Caco-2 (cell line): ENCODE data around the gene FRS2. TPM values are rescaled to one million over a fixed set of nuclear protein-coding genes. Genes with fewer than 3 reads are reported as not detected.

Experiments used
- BruUV-seq: library from RNA; stranded (reverse); fragments of 400-500 nt; replicated peaks from 2 replicates; lab custom pipeline; 2021; lab: Mats Ljungman, UMichigan
- CTCF ChIA-PET: fragments of 300-600 bp; sonication (Branson Sonifier 250); formaldehyde crosslinking; loops from one replicate; lab custom pipeline; 2022; ENCODE audit warnings: antibody characterized with exemption; lab: Charles Lee
- POLR2A ChIA-PET: fragments of 300-600 bp; sonication (Branson Sonifier 250); formaldehyde crosslinking; loops from one replicate; lab custom pipeline; 2022; ENCODE audit warnings: antibody characterized with exemption; lab: Charles Lee
- DNase-seq, 2 experiments: peaks; one replicate each; pipeline versions ENCODE4 v3.0.0 to v3.0.0-alpha.2; 2020 to 2022
- H3K27me3 ChIP-seq: replicated peaks from 2 replicates; pipeline ENCODE4 v1.6.0; 2011; ENCODE audit warnings: low read length; ENCODE audit not compliant: control insufficient read depth, insufficient read depth
- H3K36me3 ChIP-seq: 2 replicates; pipeline ENCODE4 v1.5.1; 2011; ENCODE audit warnings: low read length; ENCODE audit not compliant: control insufficient read depth, insufficient read depth
- H3K4me1 ChIP-seq: fragments of 250-450 bp; sonication (Bioruptor Pico); 2 replicates; pipeline ENCODE4 v1.5.1; 2020; ENCODE audit warnings: mild to moderate bottlenecking
- H3K4me3 ChIP-seq: 2 replicates; pipeline ENCODE4 v1.5.1; 2011; ENCODE audit warnings: low read depth, mild to moderate bottlenecking, control low read depth, low read length
- H3K9me3 ChIP-seq: fragments of 250-450 bp; sonication (Bioruptor Pico); 2 replicates; pipeline ENCODE4 v1.5.1; 2020; ENCODE audit warnings: mild to moderate bottlenecking, moderate library complexity
- H3K27ac Mint-ChIP-seq: one replicate; pipeline ENCODE4 v1.8.0; 2022; ENCODE audit warnings: mixed read lengths; ENCODE audit not compliant: unreplicated experiment
- H3K27me3 Mint-ChIP-seq: one replicate; pipeline ENCODE4 v1.8.0; 2022; ENCODE audit warnings: mixed read lengths; ENCODE audit not compliant: insufficient read depth, unreplicated experiment
- H3K36me3 Mint-ChIP-seq: one replicate; pipeline ENCODE4 v1.8.0; 2022; ENCODE audit warnings: mild to moderate bottlenecking, mixed read lengths; ENCODE audit not compliant: insufficient read depth, unreplicated experiment
- H3K4me1 Mint-ChIP-seq: one replicate; pipeline ENCODE4 v1.8.0; 2022; ENCODE audit warnings: low read depth, mixed read lengths; ENCODE audit not compliant: unreplicated experiment
- H3K4me3 Mint-ChIP-seq: one replicate; pipeline ENCODE4 v1.8.0; 2022; ENCODE audit warnings: mild to moderate bottlenecking, moderate library complexity, mixed read lengths; ENCODE audit not compliant: unreplicated experiment
- H3K9me3 Mint-ChIP-seq: one replicate; pipeline ENCODE4 v1.8.0; 2022; ENCODE audit warnings: mixed read lengths; ENCODE audit not compliant: unreplicated experiment
- intact Hi-C: fragments of 100-400 bp; cut with micrococcal nuclease; formaldehyde crosslinking; loops from one replicate; pipeline ENCODE4 v1.10.0; 2022; ENCODE audit not compliant: unreplicated experiment
- total RNA-seq: library from RNA; stranded (reverse); gene quantifications from 2 replicates; pipeline ENCODE4 v1.2.3, GENCODE V29; 2022
- TF ChIP-seq, protein P1 (sequence below), 2 experiments: fragments of 200-600 bp in 1 of 2; IDR thresholded peaks; 1 replicate in 1 of 2; 2 replicates in 1 of 2; pipeline versions ENCODE4 v1.5.1 to v1.8.0; 2011 to 2022; ENCODE audit warnings: antibody characterized with exemption in 1 of 2, control low read depth in 1 of 2, inconsistent platforms in 1 of 2, low read depth in 1 of 2, low read length in 1 of 2, mild to moderate bottlenecking in 1 of 2, moderate library complexity in 1 of 2; ENCODE audit not compliant: insufficient read depth in 1 of 2, severe bottlenecking in 1 of 2, unreplicated experiment in 1 of 2

Gene FRS2
- total RNA-seq, 1 experiment from 2014 or later = 82.3 TPM

DNA sequence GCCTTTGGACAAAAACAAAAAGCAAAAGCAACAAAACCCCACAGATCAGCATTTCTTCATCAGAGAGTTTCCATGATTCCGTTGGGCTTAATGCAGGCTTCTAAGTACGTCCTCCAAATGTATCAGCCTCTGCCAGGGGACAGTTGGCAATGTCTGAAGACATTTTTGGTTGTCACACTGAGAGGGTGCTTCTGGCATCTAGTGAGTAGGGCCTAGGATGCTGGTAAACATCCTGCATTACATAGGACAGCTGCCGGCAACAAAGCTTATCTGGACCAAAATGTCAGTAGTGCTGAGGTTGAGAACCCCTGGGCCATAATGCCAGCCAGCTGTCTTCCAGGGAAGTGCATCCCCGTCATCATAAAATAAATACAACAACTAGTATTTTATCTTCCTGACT is 149.9 kb downstream of the FRS2 start:
- Mint-ChIP-seq H3K27ac (no peak overlapping the region), H3K36me3 (no peaks in the 10 kb centered on the region), H3K4me3 (no peak overlapping the region), H3K27me3 (no peaks in the 10 kb centered on the region), H3K9me3 (peaks cover 17% of the 10 kb centered on the region), H3K4me1 (peaks cover 11% of the 10 kb centered on the region)
- H3K4me3 ChIP-seq = no peak overlapping the region
- no peaks in the 10 kb centered on the region for H3K36me3 ChIP-seq
- TF ChIP-seq, protein P1, sequence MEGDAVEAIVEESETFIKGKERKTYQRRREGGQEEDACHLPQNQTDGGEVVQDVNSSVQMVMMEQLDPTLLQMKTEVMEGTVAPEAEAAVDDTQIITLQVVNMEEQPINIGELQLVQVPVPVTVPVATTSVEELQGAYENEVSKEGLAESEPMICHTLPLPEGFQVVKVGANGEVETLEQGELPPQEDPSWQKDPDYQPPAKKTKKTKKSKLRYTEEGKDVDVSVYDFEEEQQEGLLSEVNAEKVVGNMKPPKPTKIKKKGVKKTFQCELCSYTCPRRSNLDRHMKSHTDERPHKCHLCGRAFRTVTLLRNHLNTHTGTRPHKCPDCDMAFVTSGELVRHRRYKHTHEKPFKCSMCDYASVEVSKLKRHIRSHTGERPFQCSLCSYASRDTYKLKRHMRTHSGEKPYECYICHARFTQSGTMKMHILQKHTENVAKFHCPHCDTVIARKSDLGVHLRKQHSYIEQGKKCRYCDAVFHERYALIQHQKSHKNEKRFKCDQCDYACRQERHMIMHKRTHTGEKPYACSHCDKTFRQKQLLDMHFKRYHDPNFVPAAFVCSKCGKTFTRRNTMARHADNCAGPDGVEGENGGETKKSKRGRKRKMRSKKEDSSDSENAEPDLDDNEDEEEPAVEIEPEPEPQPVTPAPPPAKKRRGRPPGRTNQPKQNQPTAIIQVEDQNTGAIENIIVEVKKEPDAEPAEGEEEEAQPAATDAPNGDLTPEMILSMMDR (IDR thresholded peaks at IDR 0.05; ENCODE audit: insufficient read depth in 1 of 2, low read depth in 1 of 2, low read length in 1 of 2, severe bottlenecking in 1 of 2, unreplicated experiment in 1 of 2) = no peak
- H3K27me3 ChIP-seq = no peaks in the 10 kb centered on the region
- CTCF ChIA-PET = no interaction called here
- POLR2A ChIA-PET = no interaction called here
- 0 out of 2 replicates have a peak, but pooled peaks cover 2% of the 10 kb centered on the region for H3K9me3 ChIP-seq
- no peak for DNase-seq
- intact Hi-C loops = no loop called here
- no TSS peak for BruUV-seq
- H3K4me1 ChIP-seq = no peaks in the 10 kb centered on the region

DNA sequence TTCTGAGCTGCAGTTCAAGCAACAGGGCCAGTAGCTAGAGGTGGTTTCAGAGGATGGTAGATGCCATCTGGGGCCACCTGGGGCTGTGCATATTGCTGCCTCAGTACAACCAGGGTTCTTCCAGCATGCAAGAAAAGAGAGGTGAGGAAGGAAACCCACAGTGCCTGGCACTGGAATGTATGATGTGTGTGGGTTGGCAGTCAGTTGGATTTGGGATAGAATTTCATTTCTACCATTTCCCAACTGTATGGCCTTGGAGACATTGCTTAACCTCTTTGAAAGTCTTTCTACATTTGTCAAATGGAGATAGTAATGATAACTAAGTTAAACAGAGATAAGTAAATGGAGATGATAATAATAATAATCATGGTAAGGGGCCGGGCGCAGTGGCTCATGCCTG is 150.7 kb downstream of the FRS2 start:
- TF ChIP-seq, protein P1 (IDR thresholded peaks at IDR 0.05; ENCODE audit: insufficient read depth in 1 of 2, low read depth in 1 of 2, low read length in 1 of 2, severe bottlenecking in 1 of 2, unreplicated experiment in 1 of 2) = no peak
- Mint-ChIP-seq H3K27me3 (no peaks in the 10 kb centered on the region), H3K9me3 (peaks cover 9% of the 10 kb centered on the region), H3K4me3 (no peak overlapping the region), H3K27ac (no peak overlapping the region), H3K4me1 (peaks cover 11% of the 10 kb centered on the region), H3K36me3 (no peaks in the 10 kb centered on the region)
- H3K4me1 ChIP-seq = no peaks in the 10 kb centered on the region
- no peaks in the 10 kb centered on the region for H3K36me3 ChIP-seq
- POLR2A ChIA-PET = no interaction called here
- CTCF ChIA-PET = no interaction called here
- H3K27me3 ChIP-seq = no peaks in the 10 kb centered on the region
- BruUV-seq = no TSS peak
- H3K4me3 ChIP-seq = no peak overlapping the region
- intact Hi-C loops = no loop called here
- no peak for DNase-seq
- H3K9me3 ChIP-seq = 0 out of 2 replicates have a peak, but pooled peaks cover 2% of the 10 kb centered on the region

- Histone ChIP-seq H3K27me3 (no peaks in the 10 kb centered on the region), H3K36me3 (no peaks in the 10 kb centered on the region), H3K4me3 (no peak overlapping the region), H3K4me1 (no peaks in the 10 kb centered on the region), H3K9me3 (0 out of 2 replicates have a peak, but pooled peaks cover 2% of the 10 kb centered on the region)
- POLR2A ChIA-PET = no interaction called here
- Mint-ChIP-seq H3K9me3 (peaks cover 9% of the 10 kb centered on the region), H3K4me1 (peaks cover 11% of the 10 kb centered on the region), H3K27ac (no peak overlapping the region), H3K4me3 (no peak overlapping the region), H3K36me3 (no peaks in the 10 kb centered on the region), H3K27me3 (no peaks in the 10 kb centered on the region)
- intact Hi-C loops = no loop called here
- CTCF ChIA-PET = no interaction called here
- TF ChIP-seq, protein P1 (IDR thresholded peaks at IDR 0.05; ENCODE audit: insufficient read depth in 1 of 2, low read depth in 1 of 2, low read length in 1 of 2, severe bottlenecking in 1 of 2, unreplicated experiment in 1 of 2) = no peak
- DNase-seq = no peak
- BruUV-seq = no TSS peak
Observed at GRCh38 chr12:69621551-69621950, 151.4 kb downstream of the FRS2 start.
